GM18507 (cell line): ENCODE measurements around the gene ARHGEF4.

Experiments used
- DNase-seq: peaks from one replicate; pipeline ENCODE4 v3.0.0; 2011; ENCODE audit warnings: low read depth; ENCODE audit not compliant: insufficient read length; ENCODE audit errors: extremely low spot score
- FAIRE-seq: peaks from 2 replicates; lab custom pipeline; 2011; peaks lifted over from hg19 to GRCh38; lab: Jason Lieb, UNC

Gene ARHGEF4

DNA sequence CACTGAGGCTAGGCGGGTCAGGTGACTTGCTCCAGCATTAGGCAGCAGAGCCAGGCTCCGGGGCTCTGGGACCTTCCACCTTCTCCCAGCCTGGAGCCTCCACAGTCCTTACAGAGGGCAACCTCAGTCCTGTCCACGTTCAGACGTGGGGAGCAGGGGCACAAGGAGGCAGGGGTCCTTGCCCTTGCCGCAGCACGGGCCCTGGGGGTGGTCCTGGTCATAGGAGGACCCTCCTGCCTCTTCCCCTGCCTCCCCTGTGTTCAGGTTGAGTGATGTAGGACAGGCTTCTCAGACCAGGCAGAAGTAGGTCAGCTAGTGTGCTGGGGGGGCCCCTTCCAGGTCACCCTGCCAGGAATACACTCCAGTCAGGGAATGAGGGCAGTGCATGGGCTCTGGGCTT, 5.4 kb upstream of the ARHGEF4 start:
- no peak for DNase-seq
- no peak for FAIRE-seq

DNA sequence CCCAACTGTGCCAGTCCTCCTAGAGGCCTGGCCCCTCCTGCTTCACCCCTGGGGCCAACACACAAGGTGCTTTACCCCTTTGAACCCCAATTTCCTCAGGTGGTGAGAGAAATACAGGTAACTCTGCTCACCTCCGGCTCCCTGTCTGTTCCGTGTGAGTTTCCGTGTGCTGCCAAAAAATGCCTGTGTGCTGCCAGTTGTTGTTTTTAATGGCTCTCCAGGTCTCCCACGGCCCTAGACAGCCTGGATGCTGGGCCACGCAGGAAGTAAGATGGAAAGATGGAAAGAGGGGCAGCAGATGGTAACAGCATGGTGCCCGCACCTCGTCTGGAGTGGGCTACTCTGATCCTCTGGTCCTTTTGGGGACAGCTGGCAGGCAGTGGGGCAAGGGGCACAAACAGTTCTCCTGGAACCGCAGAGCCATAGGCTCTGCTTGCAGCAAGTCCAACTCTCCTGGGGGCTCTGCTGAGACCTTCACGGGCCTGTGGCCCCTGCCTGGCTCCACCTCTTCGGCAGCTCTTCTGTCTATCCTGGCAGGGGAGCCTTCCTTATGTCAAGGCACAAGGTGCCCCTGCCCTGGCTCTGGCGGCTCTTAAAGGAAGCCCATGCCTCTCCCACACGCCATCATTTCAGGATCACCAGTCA, 4.3 kb upstream of the ARHGEF4 start:
- DNase-seq (no peak), FAIRE-seq (no peak)

DNA sequence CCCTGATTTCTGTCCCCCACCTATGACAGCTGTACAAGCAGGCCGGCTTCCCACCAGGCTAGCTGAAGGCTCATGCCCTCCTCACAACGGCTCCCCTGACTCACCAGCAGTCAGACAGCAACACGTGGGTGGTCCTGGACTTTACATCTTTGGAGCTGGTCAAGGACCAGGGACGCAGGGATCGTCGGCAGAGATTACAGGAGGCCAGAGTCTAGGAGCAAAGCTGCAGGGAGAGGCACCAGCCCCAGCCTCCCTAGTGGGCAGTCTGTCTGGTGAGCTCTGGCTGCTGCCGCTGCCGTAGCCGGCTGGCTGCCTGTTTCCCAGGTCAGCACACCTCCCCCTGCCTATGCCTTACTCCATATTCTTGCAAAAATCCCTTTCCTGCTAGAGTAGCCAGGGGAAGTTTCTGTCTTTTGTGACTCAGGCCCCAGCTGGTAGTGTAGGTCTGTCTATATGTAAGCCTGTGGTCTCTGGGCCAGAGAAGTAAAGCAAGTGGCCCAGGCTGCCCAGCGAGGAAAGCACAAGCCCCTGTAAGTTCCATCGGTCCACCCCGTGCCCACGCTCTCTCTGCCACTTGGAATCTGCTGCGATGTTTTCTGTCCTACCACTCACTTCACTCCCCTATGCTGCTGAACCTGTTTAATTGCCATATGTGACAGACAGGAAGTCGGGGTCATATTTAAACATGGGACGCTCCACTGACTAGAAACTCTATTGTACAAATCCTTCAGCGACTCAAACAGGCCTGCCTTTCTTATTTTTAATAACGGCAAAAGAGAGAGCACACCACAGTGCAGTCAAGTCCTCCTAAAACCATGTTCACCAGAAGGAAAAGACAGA, 2.4 kb upstream of the ARHGEF4 start:
- no peak for FAIRE-seq
- DNase-seq: no peak

DNA sequence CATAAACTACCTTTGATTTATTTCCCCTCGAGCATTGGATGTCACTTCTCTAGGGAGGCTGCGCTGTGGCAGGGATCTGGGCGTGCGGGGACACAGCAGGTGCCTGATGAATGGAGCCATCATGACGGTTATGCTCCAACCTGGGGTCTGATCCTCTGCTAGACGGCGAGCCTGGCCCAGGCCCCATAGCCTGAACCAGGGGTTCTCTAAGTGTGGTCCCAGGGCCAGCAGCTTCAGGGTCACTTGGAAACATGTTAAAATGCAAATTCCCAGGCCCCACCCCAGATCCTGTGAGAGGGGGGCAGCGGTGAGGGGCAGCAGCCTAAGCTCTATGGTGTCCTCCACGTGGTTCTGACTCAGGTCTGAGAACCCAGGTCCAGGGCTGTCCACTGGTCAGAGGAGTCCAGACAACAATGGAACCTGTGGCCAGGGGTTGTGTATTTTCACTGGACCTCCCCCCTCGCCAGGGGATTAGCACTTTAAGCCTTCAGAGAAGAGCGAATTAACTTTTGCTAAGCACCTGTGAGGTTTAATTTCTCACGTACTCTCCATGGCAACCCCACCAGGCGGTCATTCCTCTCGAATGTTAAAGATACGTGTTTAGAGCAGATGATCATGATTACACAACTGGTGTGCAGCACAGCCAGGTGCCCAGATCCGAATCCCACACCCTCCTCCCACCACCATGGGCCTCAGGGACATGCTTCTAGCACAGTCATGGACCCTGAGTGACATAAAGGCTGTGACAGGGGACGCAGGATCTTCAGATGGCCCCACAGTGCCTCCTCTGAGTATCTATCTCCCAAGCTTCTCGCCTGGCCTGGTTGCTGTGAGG, 1.6 kb upstream of the ARHGEF4 start:
- FAIRE-seq: no peak
- no peak for DNase-seq

DNA sequence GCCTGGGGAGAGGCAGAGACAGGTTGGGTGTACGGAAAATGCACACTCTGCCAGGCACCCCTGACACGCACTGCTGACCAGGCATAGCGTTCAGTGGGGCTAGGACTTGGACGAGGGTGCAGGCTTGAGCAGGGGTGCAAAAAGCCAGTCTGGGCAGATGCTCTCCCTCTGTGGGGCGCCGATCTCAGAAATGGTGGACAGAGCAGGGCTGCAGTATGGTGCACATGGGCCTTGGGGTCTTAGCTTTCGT, 1.0 kb upstream of the ARHGEF4 start:
- no peak for FAIRE-seq
- DNase-seq: no peak

DNA sequence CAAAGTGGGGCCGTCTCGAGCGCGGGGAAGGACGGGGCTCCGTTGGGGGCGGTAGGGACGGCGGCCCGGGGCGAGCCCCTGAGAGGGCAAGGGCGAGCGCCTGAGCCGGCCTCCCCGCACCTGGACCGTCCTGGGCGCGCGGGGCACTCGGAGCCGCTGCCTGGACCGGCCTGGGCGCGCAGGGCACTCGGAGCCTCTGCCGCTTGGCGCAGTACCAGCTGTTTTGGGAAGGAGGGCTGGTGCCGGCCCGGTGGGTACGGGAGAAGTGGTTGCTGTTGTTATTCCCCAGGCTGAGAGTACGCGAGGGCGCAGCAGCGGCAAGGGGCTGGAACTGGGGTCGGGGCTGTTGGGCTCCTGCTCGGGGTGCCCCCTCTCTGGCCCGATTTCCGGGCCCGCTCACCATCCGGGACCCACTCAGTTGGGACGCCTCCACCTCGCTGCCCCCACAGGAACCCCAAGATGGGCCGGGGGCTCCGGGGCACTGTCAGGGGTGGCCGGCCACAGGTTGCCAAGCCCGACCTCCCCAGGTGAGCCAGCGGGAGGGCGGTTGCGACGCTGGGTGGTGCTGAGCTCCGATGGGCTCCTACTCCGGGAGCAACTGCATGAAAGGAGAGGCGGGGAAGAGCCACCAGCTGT, 579 bp downstream of the ARHGEF4 start:
- DNase-seq (no peak), FAIRE-seq (no peak)

DNA sequence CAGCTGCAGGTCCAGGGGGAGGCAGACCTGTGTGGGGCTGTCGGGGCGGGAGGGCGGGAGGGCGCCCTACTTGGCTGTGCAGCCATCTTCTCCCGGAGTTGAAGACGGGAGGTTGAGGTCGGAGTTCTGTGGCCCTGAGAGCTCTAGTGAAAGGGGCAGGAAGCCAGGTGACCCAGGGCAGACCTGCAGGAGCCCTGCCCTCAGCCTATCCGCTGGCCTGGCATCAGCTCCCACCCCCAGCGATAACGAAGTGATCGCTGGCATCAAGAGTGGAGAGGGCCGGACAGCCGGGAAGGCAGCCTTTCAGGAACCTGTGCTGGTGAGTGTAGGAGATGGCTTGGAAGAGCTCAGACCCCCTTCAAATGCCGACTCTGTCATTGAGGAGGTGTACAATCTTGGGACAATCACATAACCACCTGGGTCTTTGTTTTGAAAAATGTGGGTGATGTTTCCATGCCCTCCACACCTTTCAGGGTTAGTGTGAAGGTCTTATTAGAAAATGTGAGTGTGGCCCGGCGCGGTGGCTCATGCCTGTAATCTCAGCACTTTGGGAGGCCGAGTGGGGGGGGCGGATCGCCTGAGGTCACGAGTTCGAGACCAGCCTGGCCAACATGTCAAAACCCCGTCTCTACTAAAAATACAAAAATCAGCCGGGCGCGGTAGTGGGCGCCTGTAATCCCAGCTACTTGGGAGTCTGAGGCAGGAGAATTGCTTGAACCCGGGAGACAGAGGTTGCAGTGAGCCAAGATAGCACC, 1.3 kb downstream of the ARHGEF4 start:
- DNase-seq (no peak), FAIRE-seq (no peak)

DNA sequence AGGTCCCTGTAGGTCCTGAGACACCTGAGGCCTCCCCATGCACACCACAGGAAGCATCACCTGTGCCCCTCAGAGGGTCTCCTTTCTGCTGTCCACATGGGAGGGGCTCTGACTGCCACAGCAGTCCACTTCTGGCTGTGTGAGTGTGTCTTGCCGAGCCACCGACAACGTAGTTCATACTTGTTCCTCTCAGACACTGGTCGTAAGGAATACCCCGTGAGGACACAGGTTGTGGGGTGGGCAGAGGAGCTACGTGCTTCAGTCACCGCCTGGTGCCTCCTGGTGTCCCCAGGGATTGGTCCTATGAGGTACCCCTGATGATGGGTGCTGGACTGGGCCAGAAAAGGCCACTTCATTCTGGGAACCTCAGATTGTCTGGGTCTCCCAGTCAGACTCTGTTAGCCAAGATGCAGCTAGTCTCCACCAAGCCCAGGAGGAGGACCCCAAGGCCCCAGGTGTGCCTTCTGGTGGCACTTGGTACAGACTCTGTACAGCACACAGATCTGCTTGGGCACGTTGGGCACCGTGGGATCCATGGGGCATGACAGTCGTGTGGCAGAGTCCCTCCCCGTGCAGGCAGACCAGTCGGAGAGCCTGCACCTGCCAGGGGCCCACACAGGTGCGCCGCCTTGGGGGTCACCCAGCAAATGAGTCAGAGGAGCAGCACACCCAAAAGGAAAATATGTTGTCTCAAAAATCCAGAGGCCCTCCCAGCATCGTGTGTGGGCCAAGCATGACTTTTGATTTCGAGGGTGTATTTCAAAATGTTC, 2.5 kb downstream of the ARHGEF4 start:
- FAIRE-seq: no peak

DNA sequence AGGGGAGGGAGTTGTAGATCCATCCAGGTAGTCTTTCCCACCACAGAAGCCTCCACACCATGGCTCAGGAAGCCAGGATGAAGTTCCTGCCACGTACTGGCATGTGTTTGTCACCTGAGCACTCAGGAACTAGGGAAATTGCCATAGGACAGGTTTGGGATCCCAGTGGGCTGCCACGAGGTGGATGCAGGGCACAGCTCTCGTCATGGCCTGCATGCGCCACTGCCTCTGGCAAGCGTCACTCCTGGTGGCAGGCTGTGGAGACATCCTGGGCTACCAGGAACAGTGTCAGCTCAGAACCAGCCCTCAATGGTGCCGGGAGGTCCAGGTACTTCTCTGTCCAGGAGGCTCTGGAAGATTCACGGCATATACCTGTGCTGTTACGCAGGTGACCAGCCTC, 3.8 kb downstream of the ARHGEF4 start:
- FAIRE-seq (no peak), DNase-seq (no peak)

More for the DNA sequence above, 2.5 kb downstream of the ARHGEF4 start:
- no peak for DNase-seq

DNA sequence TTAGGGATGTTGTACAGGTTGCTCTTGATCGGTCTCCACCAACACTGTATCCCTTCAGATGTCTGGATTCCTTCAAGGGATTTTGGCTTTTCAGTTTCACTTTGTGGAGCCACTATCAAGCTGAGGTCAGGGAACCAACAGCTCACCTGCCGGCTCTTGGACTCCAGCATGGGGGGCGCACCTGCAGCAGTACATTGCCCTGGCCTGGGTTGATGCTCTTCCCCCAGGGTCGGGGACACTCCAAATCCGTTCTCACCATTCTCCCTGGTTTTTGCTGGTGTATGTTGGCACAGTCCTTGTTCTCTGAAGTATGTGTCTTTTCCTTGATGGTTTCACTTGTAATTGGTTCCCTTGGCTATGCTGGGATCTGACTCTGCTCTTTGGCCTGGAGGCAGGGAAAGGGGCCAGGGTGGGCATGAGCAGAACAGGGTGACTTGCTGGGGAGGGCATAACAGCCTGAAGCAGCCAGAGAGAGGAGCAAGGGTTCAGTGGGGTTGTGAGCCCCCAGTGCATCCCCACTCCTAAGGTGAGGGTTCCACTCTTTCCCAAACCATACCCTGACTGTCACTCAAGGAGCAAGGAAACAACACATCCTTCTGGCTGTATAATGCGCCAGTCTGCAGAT, 5.1 kb downstream of the ARHGEF4 start:
- FAIRE-seq: no peak
- DNase-seq: no peak

DNA sequence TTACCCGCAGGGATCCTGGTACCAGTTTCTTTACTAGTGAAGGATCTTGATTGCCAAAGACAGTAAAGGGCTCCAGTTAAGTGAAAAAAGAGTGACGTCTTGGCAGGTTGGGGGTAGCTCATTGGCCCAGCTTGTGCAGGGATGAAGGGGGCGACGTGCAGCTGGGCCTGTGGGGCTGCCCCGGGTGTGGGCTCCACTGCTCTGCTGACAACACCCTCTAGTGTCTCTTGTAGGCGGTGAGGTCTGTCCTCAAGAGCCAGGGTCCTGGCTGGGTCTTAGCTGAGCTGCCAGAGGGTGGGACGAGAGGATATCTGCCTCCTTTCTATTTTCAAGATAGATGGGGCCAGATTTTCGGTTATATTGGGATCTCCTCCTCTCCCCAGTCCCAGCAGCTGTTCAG, 6.1 kb downstream of the ARHGEF4 start:
- DNase-seq (no peak), FAIRE-seq (no peak)

DNA sequence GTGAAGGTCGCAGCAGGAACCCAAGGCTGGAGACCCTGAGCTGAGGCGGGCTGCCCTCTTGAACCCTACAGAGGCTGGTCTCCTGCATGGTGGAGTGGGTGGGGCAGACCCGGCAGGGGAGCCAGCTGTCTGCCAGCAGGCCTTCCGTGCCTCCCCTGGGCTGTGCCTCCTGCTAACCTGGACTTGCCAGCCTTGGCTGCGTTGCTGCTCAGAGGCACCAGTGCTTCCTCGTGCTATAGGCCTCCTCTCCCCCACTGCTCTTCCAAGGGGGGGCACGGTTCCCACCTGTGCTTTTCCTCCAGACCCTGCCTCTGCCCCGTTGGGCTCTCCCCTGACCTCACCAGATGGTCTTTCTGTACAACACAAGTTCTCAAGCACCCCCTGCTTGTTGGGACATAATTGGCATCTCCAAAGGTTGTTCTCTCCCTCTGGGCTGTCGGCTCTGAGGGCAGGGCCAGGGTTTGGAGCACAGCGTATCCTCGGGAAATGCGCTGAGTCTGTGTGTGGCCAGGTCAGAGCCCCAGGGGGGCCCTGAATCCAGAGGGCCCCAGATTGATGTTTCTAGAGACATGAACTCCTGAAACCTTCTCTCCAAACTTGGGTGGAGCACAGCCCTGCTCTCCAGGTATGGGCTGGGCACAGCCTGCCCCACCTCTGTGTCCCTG, 6.7 kb downstream of the ARHGEF4 start:
- DNase-seq: no peak
- no peak for FAIRE-seq

DNA sequence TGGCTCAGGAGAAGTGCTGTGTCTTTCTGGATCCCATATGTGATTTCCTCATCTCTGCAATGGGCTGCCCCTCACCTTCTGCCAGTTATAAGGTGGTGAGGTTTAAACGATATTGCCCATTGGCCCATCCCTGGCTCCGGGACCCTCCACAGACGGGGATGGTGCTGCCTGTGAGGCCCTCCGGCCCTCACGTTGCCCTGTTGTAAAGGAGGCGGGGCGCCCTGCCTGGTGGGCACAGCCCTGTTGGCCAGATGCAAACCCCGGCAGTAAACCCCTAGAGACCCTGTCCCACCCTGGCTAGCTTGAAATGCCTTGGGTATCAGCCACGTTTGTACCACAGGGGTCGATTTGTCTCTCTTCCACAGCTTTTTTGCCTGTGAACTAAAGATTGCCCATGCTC, 7.4 kb downstream of the ARHGEF4 start:
- FAIRE-seq (no peak), DNase-seq (no peak)

DNA sequence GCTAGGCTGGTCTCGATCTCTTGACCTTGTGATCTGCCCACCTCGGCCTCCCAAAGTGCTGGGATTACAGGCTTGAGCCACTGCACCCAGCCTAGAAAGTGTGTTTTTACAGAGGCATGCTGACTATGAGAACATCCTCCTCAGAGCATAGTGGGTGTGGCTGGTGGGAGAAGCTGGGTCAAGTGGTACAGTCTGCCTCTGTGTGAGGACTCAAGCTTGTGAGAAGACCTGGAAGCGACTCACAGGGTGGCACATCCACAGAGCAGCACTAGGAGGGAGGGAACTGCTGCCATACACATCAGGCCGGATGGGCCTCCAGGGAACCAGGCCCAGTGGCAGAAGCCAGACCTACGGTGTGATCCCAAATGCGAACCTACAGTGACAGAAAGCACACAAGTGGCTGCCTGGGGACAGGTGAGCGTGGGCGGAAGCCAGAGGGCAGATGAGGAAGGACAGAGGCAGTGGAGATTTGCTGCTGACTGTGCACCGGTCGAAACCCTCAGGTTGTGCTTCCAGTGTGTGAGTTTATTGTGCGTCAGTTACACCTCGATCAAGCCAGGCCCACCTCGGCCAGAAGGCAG, 8.9 kb downstream of the ARHGEF4 start:
- no peak for FAIRE-seq

DNA sequence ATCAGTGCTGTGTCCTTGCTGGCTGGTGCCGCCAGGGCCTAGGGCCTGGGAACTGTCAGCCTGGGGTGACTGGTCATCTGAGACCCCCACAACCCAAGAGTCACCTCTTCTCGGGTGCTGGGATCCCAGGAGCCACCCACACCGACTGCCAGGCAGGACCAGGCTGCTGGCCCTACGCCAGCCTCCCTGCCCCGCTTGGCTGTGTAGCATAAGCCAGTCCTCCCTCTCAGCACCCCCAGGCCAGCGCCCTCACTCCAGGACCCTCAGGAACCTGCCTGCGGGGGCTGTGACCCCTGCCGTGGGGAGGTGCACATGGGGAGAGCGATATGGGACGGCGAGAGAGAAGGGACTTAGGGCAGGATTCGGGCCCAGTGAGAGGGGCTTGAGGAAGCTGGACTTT, 9.5 kb downstream of the ARHGEF4 start:
- FAIRE-seq (no peak), DNase-seq (no peak)

More for the DNA sequence above, 8.9 kb downstream of the ARHGEF4 start:
- DNase-seq: no peak

DNA sequence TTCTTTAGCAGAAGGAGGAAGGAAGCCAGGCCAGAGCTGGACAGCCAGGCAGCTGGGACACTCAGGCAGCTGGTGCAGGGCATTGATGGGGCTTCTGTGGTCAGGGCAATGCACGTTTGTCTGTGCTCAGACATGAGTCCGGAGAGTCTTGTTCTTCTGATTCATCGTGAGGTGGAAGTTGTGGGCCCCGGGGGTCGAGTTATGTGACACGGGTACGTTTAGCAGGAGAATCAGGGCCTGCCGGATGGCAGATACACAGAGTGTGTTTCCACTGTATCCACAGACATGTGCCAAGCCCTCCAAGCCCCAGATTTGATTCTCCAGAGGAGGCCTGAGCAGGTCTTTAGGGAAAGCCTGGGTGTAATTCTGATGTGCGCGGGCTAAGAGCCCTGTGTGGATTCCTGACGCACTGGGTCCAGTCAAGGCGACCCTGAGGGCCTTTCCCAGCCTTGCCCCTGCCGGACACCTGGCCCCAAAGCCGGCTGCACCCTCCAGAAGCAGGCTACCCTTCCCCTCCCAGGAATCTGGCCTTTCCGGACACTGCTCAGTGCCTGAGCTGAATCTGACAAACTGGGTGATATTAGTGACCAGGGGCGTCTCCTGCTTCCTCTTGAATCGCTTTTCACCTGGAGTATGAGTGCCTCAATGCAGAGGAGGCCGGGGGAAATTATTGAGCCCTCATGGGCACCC, 10.1 kb downstream of the ARHGEF4 start:
- no peak for FAIRE-seq
- no peak for DNase-seq
